AG09309 (cell line): ENCODE measurements around the gene BBOF1.

Experiments used
- DNase-seq: peaks from one replicate; pipeline ENCODE4 v3.0.0-alpha.2; 2010; ENCODE audit warnings: low read depth
- H3K4me3 ChIP-seq: 2 replicates; pipeline ENCODE4 v1.5.1; 2011; ENCODE audit warnings: mild to moderate bottlenecking, low read depth, low read length, moderate library complexity; ENCODE audit not compliant: control insufficient read depth
- TF ChIP-seq, protein P1 (sequence below): IDR thresholded peaks from 2 replicates; pipeline ENCODE4 v1.5.1; 2011; ENCODE audit warnings: mild to moderate bottlenecking, low read depth, low read length, inconsistent platforms; ENCODE audit not compliant: insufficient read depth, control insufficient read depth; ENCODE audit errors: missing control alignments

The BBOF1 gene

DNA sequence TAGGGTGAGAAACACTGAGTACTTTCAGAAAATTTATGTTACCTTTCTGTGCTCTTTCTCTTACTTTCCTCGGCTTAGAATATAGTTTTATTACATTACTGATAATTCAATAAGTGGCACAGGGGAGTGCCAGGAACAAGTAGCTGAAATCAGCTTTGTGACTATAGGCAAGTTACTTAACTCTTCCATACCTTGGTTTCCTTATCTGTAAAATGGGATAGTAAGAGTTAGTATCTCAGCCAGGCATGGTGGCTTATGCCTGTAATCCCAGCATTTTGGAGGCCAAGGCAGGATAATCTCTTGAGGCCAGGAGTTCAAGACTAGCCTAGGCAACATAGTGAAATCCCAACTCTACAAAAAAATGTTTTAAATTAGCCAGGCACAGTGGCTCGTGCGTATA, 15.4 kb downstream of the BBOF1 start:
- no peak for DNase-seq
- TF ChIP-seq, protein P1, sequence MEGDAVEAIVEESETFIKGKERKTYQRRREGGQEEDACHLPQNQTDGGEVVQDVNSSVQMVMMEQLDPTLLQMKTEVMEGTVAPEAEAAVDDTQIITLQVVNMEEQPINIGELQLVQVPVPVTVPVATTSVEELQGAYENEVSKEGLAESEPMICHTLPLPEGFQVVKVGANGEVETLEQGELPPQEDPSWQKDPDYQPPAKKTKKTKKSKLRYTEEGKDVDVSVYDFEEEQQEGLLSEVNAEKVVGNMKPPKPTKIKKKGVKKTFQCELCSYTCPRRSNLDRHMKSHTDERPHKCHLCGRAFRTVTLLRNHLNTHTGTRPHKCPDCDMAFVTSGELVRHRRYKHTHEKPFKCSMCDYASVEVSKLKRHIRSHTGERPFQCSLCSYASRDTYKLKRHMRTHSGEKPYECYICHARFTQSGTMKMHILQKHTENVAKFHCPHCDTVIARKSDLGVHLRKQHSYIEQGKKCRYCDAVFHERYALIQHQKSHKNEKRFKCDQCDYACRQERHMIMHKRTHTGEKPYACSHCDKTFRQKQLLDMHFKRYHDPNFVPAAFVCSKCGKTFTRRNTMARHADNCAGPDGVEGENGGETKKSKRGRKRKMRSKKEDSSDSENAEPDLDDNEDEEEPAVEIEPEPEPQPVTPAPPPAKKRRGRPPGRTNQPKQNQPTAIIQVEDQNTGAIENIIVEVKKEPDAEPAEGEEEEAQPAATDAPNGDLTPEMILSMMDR = no peak

DNA sequence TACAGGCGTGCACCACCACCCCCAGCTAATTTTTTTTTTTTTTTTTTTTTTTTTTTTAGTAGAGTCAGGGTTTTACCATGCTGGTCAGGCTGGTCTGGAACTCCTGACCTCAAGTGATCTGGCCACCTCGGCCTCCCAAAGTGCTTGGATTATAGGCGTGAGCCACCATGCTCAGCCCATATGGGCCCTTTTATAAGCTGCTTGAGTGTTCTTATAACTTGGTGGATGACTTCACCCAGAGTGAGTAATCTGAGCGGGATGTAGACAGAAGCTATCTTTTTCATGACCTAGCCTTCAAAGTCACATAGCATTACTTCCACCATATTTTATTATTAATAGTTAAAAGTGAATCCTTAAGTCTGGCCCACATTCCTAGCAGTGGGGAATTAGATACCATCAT, 16.4 kb downstream of the BBOF1 start:
- TF ChIP-seq, protein P1 = no peak
- H3K4me3 ChIP-seq = no peak overlapping the region
- DNase-seq = no peak

More for the DNA sequence above, 15.4 kb downstream of the BBOF1 start:
- H3K4me3 ChIP-seq = no peak overlapping the region

DNA sequence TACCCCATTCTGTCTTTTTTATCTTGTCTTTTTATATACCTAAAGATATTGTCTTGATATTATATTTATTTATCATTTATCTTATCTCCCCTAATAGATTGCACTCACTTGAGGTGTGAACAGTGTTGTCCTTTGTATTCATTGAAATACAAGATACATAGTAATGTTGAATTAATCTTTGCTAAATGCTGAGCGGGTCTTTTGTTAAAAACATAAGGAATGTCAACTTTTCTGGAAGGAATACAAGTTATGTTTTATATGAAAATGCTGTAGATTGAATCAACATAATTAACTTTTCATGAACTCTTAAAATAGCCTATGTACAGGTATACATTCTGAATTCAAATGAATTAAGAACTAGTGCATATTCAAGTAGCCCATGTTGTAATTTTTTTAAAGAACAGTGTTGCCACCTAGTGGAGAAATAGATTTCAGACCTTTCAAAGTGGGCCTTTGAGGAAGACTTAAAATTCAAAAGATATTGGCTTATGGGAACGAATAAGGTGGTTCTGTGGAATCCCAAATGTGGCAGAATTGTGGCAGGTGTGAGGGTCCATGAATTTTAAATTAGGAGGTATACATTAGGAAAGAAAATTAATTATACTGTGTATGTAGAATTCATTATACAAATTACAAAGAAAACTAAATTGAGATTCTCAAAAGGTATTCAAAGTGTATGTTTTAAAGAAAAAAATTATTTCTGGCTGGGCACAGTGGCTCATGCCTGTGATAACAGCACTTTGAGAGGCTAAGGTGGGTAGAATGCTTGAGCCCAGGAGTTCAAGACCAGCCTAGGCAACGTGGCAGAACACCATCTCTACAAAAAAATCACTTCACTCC, 19.1 kb downstream of the BBOF1 start:
- no peak for DNase-seq
- no peak overlapping the region for H3K4me3 ChIP-seq
- TF ChIP-seq, protein P1 = peak; percentile 50

DNA sequence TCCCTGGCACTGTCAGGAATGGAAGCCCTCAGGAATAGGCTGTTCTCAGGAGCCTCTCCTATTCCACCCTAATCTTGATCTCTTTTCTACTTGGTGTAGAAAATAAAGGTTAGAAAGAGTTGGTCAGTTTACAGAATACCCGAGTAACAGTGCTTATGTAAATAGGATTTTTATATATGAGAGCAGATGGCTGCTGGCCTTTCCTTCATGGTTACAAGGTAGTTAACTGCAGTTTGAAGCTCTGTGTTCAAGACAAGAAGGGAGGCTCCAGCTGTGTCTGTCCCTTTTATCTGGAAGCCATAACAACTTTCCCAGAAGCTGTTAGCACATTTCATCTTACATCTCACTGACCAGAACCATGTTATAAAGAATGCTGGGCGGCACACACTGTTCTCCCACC, 23.1 kb downstream of the BBOF1 start:
- TF ChIP-seq, protein P1 = no peak
- no peak overlapping the region for H3K4me3 ChIP-seq
- no peak for DNase-seq

DNA sequence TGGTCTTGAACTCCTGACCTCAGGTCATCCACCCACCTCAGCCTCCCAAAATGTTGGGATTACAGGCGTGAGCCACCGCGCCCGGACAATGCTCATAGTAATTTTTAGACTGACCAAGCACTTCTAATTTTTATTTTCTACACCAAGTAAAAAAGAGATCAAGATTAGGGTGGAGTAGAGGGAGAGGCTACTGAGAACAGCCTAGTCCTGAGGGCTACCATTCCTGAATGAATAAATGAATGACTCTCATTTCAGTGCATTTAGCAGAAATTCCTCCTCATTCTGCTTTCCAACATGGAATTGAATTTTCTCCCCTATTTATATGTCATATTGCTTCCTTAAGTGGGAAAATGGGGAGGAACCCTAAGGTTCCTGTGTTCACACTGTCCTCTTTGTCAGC, 26.4 kb downstream of the BBOF1 start:
- TF ChIP-seq, protein P1 = no peak
- no peak overlapping the region for H3K4me3 ChIP-seq
- DNase-seq = no peak

DNA sequence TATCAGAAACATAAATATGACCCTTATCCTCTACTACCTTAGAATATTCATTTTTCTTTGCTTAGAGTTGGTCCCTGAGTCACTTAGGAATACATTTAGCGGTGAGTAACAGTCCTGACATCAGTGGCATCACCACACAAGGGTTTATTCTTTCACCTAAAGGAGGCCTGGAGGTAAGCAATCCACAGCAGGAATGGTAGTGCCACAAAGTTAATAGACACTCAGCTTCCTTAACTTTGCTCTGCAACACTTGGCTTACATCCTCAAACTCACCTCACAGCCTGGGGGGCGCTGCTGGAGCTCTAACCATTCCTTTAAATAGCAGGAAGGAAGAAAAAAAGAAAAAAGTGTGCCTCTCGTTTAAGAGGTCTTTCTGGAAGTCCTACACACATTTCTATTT, 29.1 kb downstream of the BBOF1 start:
- no peak overlapping the region for H3K4me3 ChIP-seq
- DNase-seq = no peak
- TF ChIP-seq, protein P1 = no peak
